Suppressor macrophage (primary cell): ENCODE measurements around the gene OPCML.

Experiments
- DNase-seq, 4 experiments: peaks; one replicate each; pipeline ENCODE4 v3.0.0-alpha.2; 2020 to 2022

Gene OPCML

GRCh38 chr11:133019545-133020371, 512.5 kb downstream of the OPCML start:
- no peak for DNase-seq

- DNase-seq: no peak
These were observed 516.8 kb downstream of the OPCML start for GRCh38 chr11:133015457-133015856.

GRCh38 chr11:133014337-133014736, 518.0 kb downstream of the OPCML start:
- DNase-seq: no peak

- DNase-seq: no peak
These were observed 519.5 kb downstream of the OPCML start for GRCh38 chr11:133012803-133013202.

- DNase-seq: no peak
These were observed 520.7 kb downstream of the OPCML start for GRCh38 chr11:133011604-133012003.

GRCh38 chr11:133007027-133007584, 525.2 kb downstream of the OPCML start:
- no peak for DNase-seq

- DNase-seq: no peak
These were observed 527.9 kb downstream of the OPCML start for GRCh38 chr11:133004369-133004768.

- no peak for DNase-seq
These were observed 532.8 kb downstream of the OPCML start for GRCh38 chr11:132999516-132999915.

GRCh38 chr11:132999031-132999430, 533.3 kb downstream of the OPCML start:
- DNase-seq: no peak

- DNase-seq: no peak
These were observed 534.9 kb downstream of the OPCML start for GRCh38 chr11:132997396-132997795.

GRCh38 chr11:132994966-132995365, 537.3 kb downstream of the OPCML start:
- no peak for DNase-seq

GRCh38 chr11:132993991-132994502, 538.3 kb downstream of the OPCML start:
- DNase-seq: no peak

- DNase-seq: no peak
These were observed 539.3 kb downstream of the OPCML start for GRCh38 chr11:132992838-132993631.

- no peak for DNase-seq
These were observed 543.9 kb downstream of the OPCML start for GRCh38 chr11:132988411-132988810.

GRCh38 chr11:132987936-132988335, 544.4 kb downstream of the OPCML start:
- DNase-seq: no peak

GRCh38 chr11:132983641-132983978, 548.7 kb downstream of the OPCML start:
- DNase-seq: no peak

- DNase-seq: no peak
These were observed 549.3 kb downstream of the OPCML start for GRCh38 chr11:132982772-132983640.

- no peak for DNase-seq
These were observed 551.0 kb downstream of the OPCML start for GRCh38 chr11:132981131-132981956.

GRCh38 chr11:132980670-132981069, 551.6 kb downstream of the OPCML start:
- DNase-seq: no peak

- no peak for DNase-seq
These were observed 554.6 kb downstream of the OPCML start for GRCh38 chr11:132977746-132978145.

- DNase-seq: no peak
These were observed 555.1 kb downstream of the OPCML start for GRCh38 chr11:132977241-132977640.
